Upper lobe of right lung (tissue), 1 donor: ENCODE measurements around the gene TRIP13. TPM values are rescaled to one million over a fixed set of nuclear protein-coding genes. Genes with fewer than 3 reads are reported as not detected.
A peak's percentile ranks its signal among the peaks of the same experiment; 100 is the strongest.

Experiments
- ATAC-seq: fragments of 200-7000 bp; cut with Tn5 transposase; one replicate; pipeline ENCODE4 v1.9.1; 2020; ENCODE audit warnings: mild to moderate bottlenecking, moderate library complexity
- DNase-seq: peaks from one replicate; pipeline ENCODE4 v3.0.0-alpha.2; 2020
- H3K27ac ChIP-seq: fragments of 200-600 bp; one replicate; pipeline ENCODE4 v1.8.0; 2022
- H3K27me3 ChIP-seq: fragments of 200-600 bp; one replicate; pipeline ENCODE4 v1.8.0; 2022; ENCODE audit warnings: mild to moderate bottlenecking
- H3K36me3 ChIP-seq: fragments of 200-600 bp; one replicate; pipeline ENCODE4 v1.8.0; 2022
- H3K4me1 ChIP-seq: fragments of 200-600 bp; one replicate; pipeline ENCODE4 v1.8.0; 2022
- H3K4me3 ChIP-seq: fragments of 200-600 bp; one replicate; pipeline ENCODE4 v1.8.0; 2022; ENCODE audit warnings: mild to moderate bottlenecking
- H3K9me3 ChIP-seq: fragments of 200-600 bp; one replicate; pipeline ENCODE4 v1.8.0; 2022
- intact Hi-C: fragments of 100-400 bp; cut with DNase I; formaldehyde crosslinking; loops from one replicate; pipeline ENCODE4 v1.11.0; 2022
- total RNA-seq: library from RNA; stranded (reverse); fragmentation: NEBNext Ultra II Directional; extraction: Animal tissue kit (Norgen Biotek cat#: 25700); gene quantifications from one replicate; pipeline ENCODE4 v1.2.1, GENCODE V29; 2021
- TF ChIP-seq, protein P1 (sequence below): fragments of 200-600 bp; IDR thresholded peaks from one replicate; pipeline ENCODE4 v1.8.0; 2022; ENCODE audit warnings: antibody characterized with exemption
- donor health status: DM: no; HTN: yes; CAD: no; lungs with severe emphysema.

Gene TRIP13
- total RNA-seq, 1 donor from 2014 or later, result 0.81 TPM

DNA sequence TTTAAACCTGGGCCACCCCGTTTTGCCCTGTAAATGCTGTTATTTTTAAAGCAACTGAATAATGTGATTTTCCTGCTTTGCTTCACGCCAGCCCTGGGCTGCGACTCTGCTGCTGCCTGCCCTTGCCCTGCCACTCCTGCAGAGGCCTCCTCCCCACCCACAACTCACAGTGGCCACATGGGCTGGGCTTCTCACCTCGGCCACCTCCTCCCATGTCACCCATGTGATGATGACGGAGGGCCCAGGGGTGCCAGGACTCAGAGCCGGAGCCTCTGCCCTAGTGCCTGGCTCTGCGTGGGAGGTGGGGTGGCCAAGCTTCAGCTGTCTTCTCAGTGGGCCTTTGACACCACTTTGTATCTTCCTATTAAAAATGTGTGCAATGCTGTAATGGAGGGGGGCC lies 67.9 kb downstream of the TRIP13 start:
- peak; percentile 63 for DNase-seq
- Histone ChIP-seq H3K36me3 (no peaks in the 10 kb centered on the region), H3K9me3 (no peaks in the 10 kb centered on the region), H3K27me3 (no peaks in the 10 kb centered on the region), H3K4me1 (peaks cover 25% of the 10 kb centered on the region), H3K27ac (peak overlapping the region; percentile 6), H3K4me3 (no peak overlapping the region)
- intact Hi-C loops, result no loop called here
- TF ChIP-seq, protein P1, sequence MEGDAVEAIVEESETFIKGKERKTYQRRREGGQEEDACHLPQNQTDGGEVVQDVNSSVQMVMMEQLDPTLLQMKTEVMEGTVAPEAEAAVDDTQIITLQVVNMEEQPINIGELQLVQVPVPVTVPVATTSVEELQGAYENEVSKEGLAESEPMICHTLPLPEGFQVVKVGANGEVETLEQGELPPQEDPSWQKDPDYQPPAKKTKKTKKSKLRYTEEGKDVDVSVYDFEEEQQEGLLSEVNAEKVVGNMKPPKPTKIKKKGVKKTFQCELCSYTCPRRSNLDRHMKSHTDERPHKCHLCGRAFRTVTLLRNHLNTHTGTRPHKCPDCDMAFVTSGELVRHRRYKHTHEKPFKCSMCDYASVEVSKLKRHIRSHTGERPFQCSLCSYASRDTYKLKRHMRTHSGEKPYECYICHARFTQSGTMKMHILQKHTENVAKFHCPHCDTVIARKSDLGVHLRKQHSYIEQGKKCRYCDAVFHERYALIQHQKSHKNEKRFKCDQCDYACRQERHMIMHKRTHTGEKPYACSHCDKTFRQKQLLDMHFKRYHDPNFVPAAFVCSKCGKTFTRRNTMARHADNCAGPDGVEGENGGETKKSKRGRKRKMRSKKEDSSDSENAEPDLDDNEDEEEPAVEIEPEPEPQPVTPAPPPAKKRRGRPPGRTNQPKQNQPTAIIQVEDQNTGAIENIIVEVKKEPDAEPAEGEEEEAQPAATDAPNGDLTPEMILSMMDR, result no peak
- ATAC-seq, result no peak

DNA sequence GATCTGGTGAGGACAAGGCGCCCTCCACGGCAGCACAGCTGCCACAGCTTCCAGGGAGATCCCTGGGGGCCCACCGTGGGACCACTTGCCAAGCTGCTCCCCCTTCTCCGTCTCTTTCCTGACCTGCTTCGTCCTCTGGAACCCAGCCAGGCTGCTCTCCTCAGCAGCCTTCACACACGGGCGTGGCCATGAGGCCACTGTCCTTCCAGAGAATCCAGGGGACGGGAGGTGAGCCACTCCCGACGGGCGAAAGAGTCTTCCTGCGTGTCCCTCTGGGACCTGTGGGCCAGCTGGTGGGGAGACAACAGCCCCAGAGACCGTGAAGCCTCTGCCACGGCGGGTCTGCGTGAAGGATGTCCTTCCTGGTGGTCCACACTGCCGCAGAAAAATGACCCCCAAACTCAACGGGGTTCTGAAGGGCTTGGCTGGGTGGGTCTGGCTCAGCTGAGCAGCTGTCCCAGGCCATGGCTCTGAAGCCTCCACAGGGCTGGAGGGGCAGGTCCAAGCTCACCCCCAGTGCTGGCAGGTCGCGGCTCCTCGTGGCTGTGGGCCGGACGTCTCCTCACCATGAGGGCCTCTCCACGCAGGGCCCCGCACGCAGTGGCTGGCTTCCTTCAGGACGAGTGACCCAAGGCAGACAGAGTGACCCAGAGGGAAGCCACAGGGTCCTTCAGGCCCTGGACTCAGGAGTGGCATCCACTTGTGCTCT lies 68.5 kb downstream of the TRIP13 start:
- TF ChIP-seq, protein P1, result no peak
- Histone ChIP-seq H3K4me1 (peaks cover 23% of the 10 kb centered on the region), H3K4me3 (no peak overlapping the region), H3K9me3 (no peaks in the 10 kb centered on the region), H3K27me3 (peaks cover under 1% of the 10 kb centered on the region), H3K27ac (peak overlapping the region; percentile 6), H3K36me3 (no peaks in the 10 kb centered on the region)
- ATAC-seq, result peak; percentile 19
- peak; percentile 58 for DNase-seq
- intact Hi-C loops, result no loop called here

DNA sequence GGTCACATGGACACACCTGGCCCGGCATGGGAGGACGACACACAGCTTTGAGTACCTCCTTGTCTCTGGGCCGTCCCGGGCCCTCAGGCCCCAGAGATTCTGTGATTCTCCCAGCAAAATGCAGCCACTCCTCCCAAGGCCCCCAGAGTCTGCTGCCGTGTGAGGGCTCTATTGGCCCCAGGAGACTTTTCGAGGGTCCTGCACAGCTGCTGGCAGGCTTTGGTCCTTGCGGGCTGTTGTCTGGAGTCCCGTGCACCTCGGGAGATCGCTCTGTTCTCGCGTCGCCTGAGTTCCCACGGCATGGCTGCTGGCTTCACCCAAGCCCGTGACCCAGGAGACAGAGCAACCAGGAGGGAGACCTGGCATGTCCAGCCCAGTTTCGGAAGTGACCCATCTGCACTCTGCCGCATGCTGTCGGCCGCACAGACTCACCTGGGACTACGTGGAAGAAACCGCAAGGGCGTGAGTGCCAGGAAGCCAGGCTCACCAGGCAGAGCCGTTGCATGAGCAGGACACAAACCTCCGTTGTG lies 69.1 kb downstream of the TRIP13 start:
- H3K27ac ChIP-seq, result no peak overlapping the region
- no peaks in the 10 kb centered on the region for H3K36me3 ChIP-seq
- H3K9me3 ChIP-seq, result no peaks in the 10 kb centered on the region
- intact Hi-C loops, result no loop called here
- DNase-seq (no peak), ATAC-seq (no peak)
- TF ChIP-seq, protein P1, result no peak
- no peak overlapping the region for H3K4me3 ChIP-seq
- peaks cover 17% of the 10 kb centered on the region for H3K4me1 ChIP-seq
- H3K27me3 ChIP-seq, result peaks cover 7% of the 10 kb centered on the region

DNA sequence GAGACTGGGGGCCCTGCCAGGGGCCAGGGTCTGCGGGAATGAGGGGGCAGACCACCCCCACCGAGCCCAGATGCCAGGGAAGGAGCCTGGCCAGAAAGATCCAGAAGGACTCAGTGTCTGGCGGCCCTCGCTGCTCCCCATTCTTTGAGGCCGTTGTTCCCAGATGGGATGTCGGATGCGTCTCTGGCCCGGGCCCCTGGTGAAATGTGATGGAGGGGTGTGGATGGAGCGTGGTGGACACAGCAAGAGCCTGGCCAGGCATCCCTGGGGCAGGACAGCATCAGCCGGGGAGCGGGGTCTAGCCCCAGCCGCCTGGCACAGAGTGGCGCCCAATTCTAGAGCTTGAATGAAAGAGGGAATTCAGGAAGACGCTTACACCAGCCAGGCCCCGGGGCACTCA lies 69.7 kb downstream of the TRIP13 start:
- no peaks in the 10 kb centered on the region for H3K36me3 ChIP-seq
- H3K4me1 ChIP-seq, result peaks cover 11% of the 10 kb centered on the region
- H3K9me3 ChIP-seq, result no peaks in the 10 kb centered on the region
- H3K4me3 ChIP-seq, result no peak overlapping the region
- intact Hi-C loops, result no loop called here
- H3K27me3 ChIP-seq, result peaks cover 13% of the 10 kb centered on the region
- no peak for DNase-seq
- H3K27ac ChIP-seq, result peak overlapping the region; percentile 80
- no peak for ATAC-seq
- TF ChIP-seq, protein P1, result no peak

DNA sequence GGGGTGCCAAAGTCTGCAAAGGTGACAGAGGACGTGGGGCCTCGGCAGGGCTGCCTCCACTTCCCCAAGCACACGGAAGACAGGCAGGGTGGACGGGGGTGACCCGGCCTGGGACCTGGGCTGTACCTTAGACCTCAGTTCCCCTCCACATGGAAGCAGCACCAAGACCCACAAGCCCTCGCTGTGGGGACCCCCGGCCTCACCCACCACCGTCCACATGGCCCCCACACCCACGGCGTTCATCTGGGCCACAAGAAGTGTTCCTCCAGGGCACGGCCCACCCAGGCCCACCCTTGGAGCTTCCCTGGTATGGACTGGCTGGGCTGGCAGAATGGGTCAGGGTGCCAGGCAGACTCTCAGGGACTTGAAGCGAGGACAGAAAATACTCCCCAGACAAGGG lies 70.1 kb downstream of the TRIP13 start:
- H3K27me3 ChIP-seq, result peaks cover 17% of the 10 kb centered on the region
- no peak overlapping the region for H3K4me3 ChIP-seq
- ATAC-seq (no peak), DNase-seq (no peak)
- H3K36me3 ChIP-seq, result no peaks in the 10 kb centered on the region
- H3K9me3 ChIP-seq, result no peaks in the 10 kb centered on the region
- H3K27ac ChIP-seq, result peak overlapping the region; percentile 80
- intact Hi-C loops, result no loop called here
- H3K4me1 ChIP-seq, result peaks cover 7% of the 10 kb centered on the region
- TF ChIP-seq, protein P1, result no peak
